HL-60 (cell line): Measurements from ENCODE around the gene ASTN2.

Experiments
- DNase-seq, 2 experiments: peaks; one replicate each; pipeline ENCODE4 v3.0.0-alpha.2; 2010 to 2020; ENCODE audit warnings: low read depth in 1 of 2, low spot score in 1 of 2
- H3K27ac ChIP-seq: fragments of 250-450 bp; sonication (Bioruptor Pico); replicated peaks from 2 replicates; pipeline ENCODE4 v1.5.1; 2020; ENCODE audit warnings: mild to moderate bottlenecking, moderate library complexity
- H3K27me3 ChIP-seq: fragments of 250-450 bp; sonication (Bioruptor Pico); 2 replicates; pipeline ENCODE4 v1.5.1; 2021; ENCODE audit warnings: mild to moderate bottlenecking, moderate library complexity; ENCODE audit not compliant: insufficient read depth, poor library complexity, severe bottlenecking
- H3K4me3 ChIP-seq: replicated peaks from 2 replicates; pipeline ENCODE4 v1.5.1; 2011; ENCODE audit warnings: mild to moderate bottlenecking, control low read depth, low read length; ENCODE audit not compliant: insufficient read depth
- GABPA ChIP-seq: IDR thresholded peaks from 2 replicates; pipeline ENCODE4 v1.6.1; 2012; ENCODE audit warnings: low read depth
- POLR2AphosphoS5 ChIP-seq: IDR thresholded peaks from 2 replicates; pipeline ENCODE4 v1.6.1; 2012; ENCODE audit warnings: low read depth
- SPI1 ChIP-seq: IDR thresholded peaks from 2 replicates; pipeline ENCODE4 v1.6.1; 2012; ENCODE audit warnings: low read depth, mild to moderate bottlenecking, borderline replicate concordance
- TF ChIP-seq, protein P1 (sequence below): IDR thresholded peaks from 2 replicates; pipeline ENCODE4 v1.6.1; 2012; ENCODE audit warnings: low read depth; ENCODE audit not compliant: insufficient replicate concordance
- TF ChIP-seq, protein P2 (sequence below): IDR thresholded peaks from one replicate; pipeline ENCODE4 v1.5.1; 2011; ENCODE audit warnings: low read length, control low read depth, inconsistent platforms; ENCODE audit not compliant: insufficient read depth

Gene ASTN2

DNA sequence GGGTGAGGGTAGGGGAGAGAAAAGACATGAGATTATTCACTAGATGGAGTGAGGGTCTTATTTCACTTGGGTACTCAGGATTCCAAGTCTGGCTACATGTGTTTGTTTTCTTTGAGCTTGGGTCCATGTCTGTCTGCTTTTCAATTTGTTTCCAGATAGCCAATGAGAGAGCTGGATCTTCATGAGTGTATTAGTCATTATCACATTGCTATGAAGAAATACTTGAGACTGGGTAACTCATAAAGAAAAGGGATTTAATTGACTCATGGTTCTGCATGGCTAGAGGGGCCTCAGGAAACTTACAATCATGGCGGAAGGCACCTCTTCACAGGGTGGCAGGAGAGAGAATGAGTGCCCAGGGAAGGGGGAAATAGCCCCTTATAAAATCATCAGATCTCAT, 924.5 kb downstream of the ASTN2 start:
- Histone ChIP-seq H3K4me3 (no peak overlapping the region), H3K27me3 (no peaks in the 10 kb centered on the region), H3K27ac (no peak overlapping the region)
- no peak for TF ChIP-seq POLR2AphosphoS5
- TF ChIP-seq, protein P1, sequence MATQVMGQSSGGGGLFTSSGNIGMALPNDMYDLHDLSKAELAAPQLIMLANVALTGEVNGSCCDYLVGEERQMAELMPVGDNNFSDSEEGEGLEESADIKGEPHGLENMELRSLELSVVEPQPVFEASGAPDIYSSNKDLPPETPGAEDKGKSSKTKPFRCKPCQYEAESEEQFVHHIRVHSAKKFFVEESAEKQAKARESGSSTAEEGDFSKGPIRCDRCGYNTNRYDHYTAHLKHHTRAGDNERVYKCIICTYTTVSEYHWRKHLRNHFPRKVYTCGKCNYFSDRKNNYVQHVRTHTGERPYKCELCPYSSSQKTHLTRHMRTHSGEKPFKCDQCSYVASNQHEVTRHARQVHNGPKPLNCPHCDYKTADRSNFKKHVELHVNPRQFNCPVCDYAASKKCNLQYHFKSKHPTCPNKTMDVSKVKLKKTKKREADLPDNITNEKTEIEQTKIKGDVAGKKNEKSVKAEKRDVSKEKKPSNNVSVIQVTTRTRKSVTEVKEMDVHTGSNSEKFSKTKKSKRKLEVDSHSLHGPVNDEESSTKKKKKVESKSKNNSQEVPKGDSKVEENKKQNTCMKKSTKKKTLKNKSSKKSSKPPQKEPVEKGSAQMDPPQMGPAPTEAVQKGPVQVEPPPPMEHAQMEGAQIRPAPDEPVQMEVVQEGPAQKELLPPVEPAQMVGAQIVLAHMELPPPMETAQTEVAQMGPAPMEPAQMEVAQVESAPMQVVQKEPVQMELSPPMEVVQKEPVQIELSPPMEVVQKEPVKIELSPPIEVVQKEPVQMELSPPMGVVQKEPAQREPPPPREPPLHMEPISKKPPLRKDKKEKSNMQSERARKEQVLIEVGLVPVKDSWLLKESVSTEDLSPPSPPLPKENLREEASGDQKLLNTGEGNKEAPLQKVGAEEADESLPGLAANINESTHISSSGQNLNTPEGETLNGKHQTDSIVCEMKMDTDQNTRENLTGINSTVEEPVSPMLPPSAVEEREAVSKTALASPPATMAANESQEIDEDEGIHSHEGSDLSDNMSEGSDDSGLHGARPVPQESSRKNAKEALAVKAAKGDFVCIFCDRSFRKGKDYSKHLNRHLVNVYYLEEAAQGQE: no peak
- TF ChIP-seq SPI1: no peak
- no peak for TF ChIP-seq GABPA
- TF ChIP-seq, protein P2, sequence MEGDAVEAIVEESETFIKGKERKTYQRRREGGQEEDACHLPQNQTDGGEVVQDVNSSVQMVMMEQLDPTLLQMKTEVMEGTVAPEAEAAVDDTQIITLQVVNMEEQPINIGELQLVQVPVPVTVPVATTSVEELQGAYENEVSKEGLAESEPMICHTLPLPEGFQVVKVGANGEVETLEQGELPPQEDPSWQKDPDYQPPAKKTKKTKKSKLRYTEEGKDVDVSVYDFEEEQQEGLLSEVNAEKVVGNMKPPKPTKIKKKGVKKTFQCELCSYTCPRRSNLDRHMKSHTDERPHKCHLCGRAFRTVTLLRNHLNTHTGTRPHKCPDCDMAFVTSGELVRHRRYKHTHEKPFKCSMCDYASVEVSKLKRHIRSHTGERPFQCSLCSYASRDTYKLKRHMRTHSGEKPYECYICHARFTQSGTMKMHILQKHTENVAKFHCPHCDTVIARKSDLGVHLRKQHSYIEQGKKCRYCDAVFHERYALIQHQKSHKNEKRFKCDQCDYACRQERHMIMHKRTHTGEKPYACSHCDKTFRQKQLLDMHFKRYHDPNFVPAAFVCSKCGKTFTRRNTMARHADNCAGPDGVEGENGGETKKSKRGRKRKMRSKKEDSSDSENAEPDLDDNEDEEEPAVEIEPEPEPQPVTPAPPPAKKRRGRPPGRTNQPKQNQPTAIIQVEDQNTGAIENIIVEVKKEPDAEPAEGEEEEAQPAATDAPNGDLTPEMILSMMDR: no peak
- DNase-seq: no peak

DNA sequence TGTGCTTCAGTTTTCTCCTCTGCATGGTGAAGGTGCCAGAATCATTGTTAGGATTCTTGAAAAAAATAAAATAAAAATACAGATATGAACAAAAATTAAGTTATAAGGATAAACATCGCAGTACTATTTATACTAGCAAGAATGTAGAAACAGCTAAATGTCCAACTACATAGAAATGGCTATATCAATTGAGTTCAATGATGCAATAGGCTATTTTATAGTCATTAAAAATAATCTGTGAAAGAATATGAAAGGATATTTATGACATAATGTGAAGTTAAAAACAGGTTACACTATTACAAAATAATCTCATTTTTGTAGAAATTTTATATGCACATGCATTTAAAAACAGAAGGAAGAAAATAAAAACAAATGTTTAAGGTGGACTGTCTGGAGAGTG, 926.5 kb downstream of the ASTN2 start:
- DNase-seq: no peak
- Histone ChIP-seq H3K27ac (no peak overlapping the region), H3K27me3 (no peaks in the 10 kb centered on the region), H3K4me3 (no peak overlapping the region)
- TF ChIP-seq SPI1 (no peak), POLR2AphosphoS5 (no peak), GABPA (no peak)
- TF ChIP-seq, protein P1: no peak
- TF ChIP-seq, protein P2: no peak

DNA sequence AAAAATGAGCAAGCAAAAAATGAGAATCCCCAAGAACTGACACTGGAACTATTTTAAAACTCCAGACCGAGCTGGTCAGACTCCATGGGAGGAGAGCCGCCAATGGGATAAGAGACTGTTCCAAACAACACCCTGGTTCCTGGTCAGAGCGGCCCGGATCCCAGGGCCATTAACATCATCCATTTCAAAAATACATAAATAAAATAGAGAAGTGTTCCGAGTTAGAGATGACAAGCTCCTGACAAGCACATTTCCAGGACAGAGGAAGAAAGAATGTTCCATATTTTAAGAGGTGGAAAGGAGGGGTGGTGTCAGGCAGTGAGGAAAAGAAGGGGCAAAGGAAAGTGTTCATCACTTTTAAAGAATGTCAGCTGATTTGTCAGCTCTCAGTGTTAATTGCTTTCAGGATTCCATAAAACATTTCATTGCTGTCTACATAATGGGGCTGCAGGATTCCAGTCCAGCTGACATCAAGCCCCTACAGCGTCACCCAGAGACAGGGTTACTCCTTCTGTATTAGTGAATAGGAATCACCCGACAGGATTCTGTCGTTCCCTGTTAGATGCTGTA, 930.3 kb downstream of the ASTN2 start:
- DNase-seq: no peak
- Histone ChIP-seq H3K27ac (no peak overlapping the region), H3K4me3 (no peak overlapping the region), H3K27me3 (no peaks in the 10 kb centered on the region)
- TF ChIP-seq POLR2AphosphoS5: no peak
- TF ChIP-seq, protein P2: no peak
- TF ChIP-seq GABPA: no peak
- TF ChIP-seq, protein P1: no peak
- no peak for TF ChIP-seq SPI1
